ENCODE measurements around the gene MTAP.

GRCh38 chr9:21923694-21924093 lies 121.3 kb downstream of the MTAP start:
- TF ChIP-seq POLR2A (IDR thresholded peaks at IDR 0.05) (no peak), CTCF (IDR thresholded peaks at IDR 0.05) (no peak)
